Endothelial cell of umbilical vein (primary cell): ENCODE data around the gene CERS5. TPM values are rescaled to one million over a fixed set of nuclear protein-coding genes. Genes with fewer than 3 reads are reported as not detected.

Experiments
- BruUV-seq: library from RNA; stranded (reverse); fragments of 400-500 nt; replicated peaks from 2 replicates; lab custom pipeline; 2021; lab: Mats Ljungman, UMichigan
- CTCF ChIA-PET: fragments of 300-600, 350-600 bp; sonication (Branson Sonifier 250); formaldehyde crosslinking; loops from one replicate; lab custom pipeline; 2021; ENCODE audit warnings: antibody characterized with exemption, inconsistent platforms; lab: Charles Lee
- POLR2A ChIA-PET: fragments of 300-600, 350-600 bp; sonication (Branson Sonifier 250); formaldehyde crosslinking; loops from one replicate; lab custom pipeline; 2021; ENCODE audit warnings: antibody characterized with exemption, inconsistent platforms; lab: Charles Lee
- DNase-seq: peaks from one replicate; pipeline ENCODE4 v3.0.0-alpha.2; 2011; ENCODE audit warnings: low read depth, low spot score
- FAIRE-seq: peaks from 2 replicates; lab custom pipeline; 2011; peaks lifted over from hg19 to GRCh38; lab: Jason Lieb, UNC
- H2AFZ ChIP-seq: 2 replicates; pipeline ENCODE4 v1.6.0; 2012; ENCODE audit warnings: low read depth, low read length, control low read depth, inconsistent platforms
- H3K27ac ChIP-seq: 2 replicates; pipeline ENCODE4 v1.5.1; 2011; ENCODE audit warnings: low read depth, mild to moderate bottlenecking, control low read depth, low read length, moderate library complexity; ENCODE audit not compliant: insufficient read depth
- H3K27me3 ChIP-seq, 2 experiments: 2 replicates each; pipeline versions ENCODE4 v1.6.0 to v1.6.1; 2011; ENCODE audit warnings: low read length in 2 of 2, mixed read lengths in 1 of 2; ENCODE audit not compliant: control insufficient read depth in 2 of 2, insufficient read depth in 2 of 2
- H3K36me3 ChIP-seq, 2 experiments: 2 replicates in 1 of 2; 3 replicates in 1 of 2; pipeline ENCODE4 v1.5.1; 2011; ENCODE audit warnings: low read length in 2 of 2, mild to moderate bottlenecking in 1 of 2, moderate library complexity in 1 of 2; ENCODE audit not compliant: control insufficient read depth in 2 of 2, insufficient read depth in 2 of 2; ENCODE audit errors: extremely low read depth in 1 of 2
- H3K4me1 ChIP-seq: 3 replicates; pipeline ENCODE4 v1.5.1; 2011; ENCODE audit warnings: mild to moderate bottlenecking, low read length; ENCODE audit not compliant: control insufficient read depth, insufficient read depth; ENCODE audit errors: extremely low read depth
- H3K4me2 ChIP-seq: 2 replicates; pipeline ENCODE4 v1.6.1; 2011; ENCODE audit warnings: low read length, control low read depth, mixed read lengths; ENCODE audit not compliant: insufficient read depth
- H3K4me3 ChIP-seq, 3 experiments: fragments of 200-600 bp in 1 of 3; sonication (generic), shearing (Covaris generic) in 1 of 3; replicated peaks in 1 of 3; 2 replicates each; pipeline ENCODE4 v1.5.1; 2011 to 2016; ENCODE audit warnings: control low read depth in 3 of 3, low read length in 3 of 3, mild to moderate bottlenecking in 2 of 3, inconsistent platforms in 1 of 3, low read depth in 1 of 3, moderate library complexity in 1 of 3; ENCODE audit not compliant: insufficient read depth in 1 of 3
- H3K79me2 ChIP-seq: 2 replicates; pipeline ENCODE4 v1.6.0; 2012; ENCODE audit warnings: low read length, inconsistent platforms; ENCODE audit not compliant: control insufficient read depth, insufficient read depth
- H3K9ac ChIP-seq: replicated peaks from 2 replicates; pipeline ENCODE3; 2011; ENCODE audit warnings: low read length, control low read depth; ENCODE audit not compliant: insufficient read depth; ENCODE audit errors: extremely low read depth
- H3K9me1 ChIP-seq: replicated peaks from 3 replicates; pipeline ENCODE4 v1.6.0; 2011; ENCODE audit warnings: mild to moderate bottlenecking, low read length; ENCODE audit not compliant: control insufficient read depth, insufficient read depth; ENCODE audit errors: extremely low read depth
- H3K9me3 ChIP-seq: replicated peaks from 2 replicates; pipeline ENCODE4 v1.5.1; 2012; ENCODE audit warnings: low read length, inconsistent platforms; ENCODE audit not compliant: control insufficient read depth, insufficient read depth
- H4K20me1 ChIP-seq: replicated peaks from 2 replicates; pipeline ENCODE3; 2011; ENCODE audit warnings: mild to moderate bottlenecking, low read length; ENCODE audit not compliant: control insufficient read depth, insufficient read depth; ENCODE audit errors: extremely low read depth
- EZH2 ChIP-seq: IDR thresholded peaks from 2 replicates; pipeline ENCODE4 v1.6.1; 2012; ENCODE audit warnings: borderline replicate concordance, low read depth, mild to moderate bottlenecking, moderate library complexity, low read length, inconsistent platforms; ENCODE audit not compliant: severe bottlenecking
- FOS ChIP-seq: IDR thresholded peaks from 2 replicates; pipeline ENCODE4 v1.6.1; 2011; ENCODE audit warnings: mild to moderate bottlenecking, low read length, moderate library complexity, borderline replicate concordance; ENCODE audit not compliant: insufficient read depth
- JUN ChIP-seq: IDR thresholded peaks from 2 replicates; pipeline ENCODE4 v1.6.1; 2011; ENCODE audit warnings: borderline replicate concordance, low read depth; ENCODE audit not compliant: insufficient read length, insufficient read depth
- MYC ChIP-seq: IDR thresholded peaks from one replicate; pipeline ENCODE4 v1.6.1; 2011; ENCODE audit warnings: mild to moderate bottlenecking, low read depth, low read length
- dilution Hi-C: fragments of 300-500 bp; cut with MboI; formaldehyde crosslinking; loops from one replicate; pipeline ENCODE4 v1.15.0; 2019; ENCODE audit warnings: low sequenced_read_pairs; ENCODE audit not compliant: extremely low pct_ligation_motif_present
- intact Hi-C: fragments of 100-400 bp; cut with micrococcal nuclease; formaldehyde crosslinking; loops from one replicate; pipeline ENCODE4 v1.10.0; 2022
- polyA plus RNA-seq, 4 experiments: library from polyadenylated mRNA; depleted of rRNA in 3 of 4; stranded (reverse) in 3 of 4; unstranded in 1 of 4; fragments of >200 nt; gene quantifications; 2 replicates each; pipeline versions ENCODE4 v1.2.1 to v1.2.3, GENCODE V29; 2011 to 2012; ENCODE audit warnings: missing spikeins in 1 of 4
- total RNA-seq: library from RNA; stranded (reverse); gene quantifications from 2 replicates; pipeline ENCODE4 v1.2.3, GENCODE V29; 2021
- TF ChIP-seq, protein P1 (sequence below): IDR thresholded peaks from 2 replicates; pipeline ENCODE4 v1.6.1; 2011; ENCODE audit not compliant: insufficient read depth, insufficient read length

Gene CERS5
- total and polyA plus RNA-seq, 2 donors (not counting 3 experiments of a cell fraction or from before 2014, with no cell fraction given) = 60.4 to 108 TPM

DNA sequence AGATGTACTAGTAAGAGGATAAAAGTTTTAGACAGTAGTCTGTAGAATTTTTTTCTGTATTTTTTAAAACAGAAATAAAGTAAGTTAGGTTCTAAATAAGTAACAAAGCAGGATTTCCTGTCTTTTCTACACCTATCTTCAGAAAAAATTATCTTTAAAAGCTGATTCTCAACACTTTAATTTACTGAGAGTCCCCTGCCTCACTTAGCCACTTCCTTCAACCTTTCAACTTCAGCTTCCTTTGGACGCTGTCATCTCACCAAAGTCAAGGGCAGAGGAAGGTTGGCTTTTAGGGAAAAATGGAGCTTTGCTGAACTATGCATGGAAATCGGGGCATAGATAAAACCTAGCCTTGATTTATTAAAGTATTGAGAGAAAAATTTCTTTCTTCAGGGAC is 44.9 kb upstream of the CERS5 start:
- Histone ChIP-seq H3K36me3 (no peaks in the 10 kb centered on the region), H3K79me2 (peaks cover 62% of the 10 kb centered on the region), H2AFZ (no peak overlapping the region), H3K9me1 (no peaks in the 10 kb centered on the region), H3K9me3 (no peaks in the 10 kb centered on the region), H3K4me1 (peaks cover 45% of the 10 kb centered on the region), H3K27ac (peak overlapping the region; percentile 72), H3K4me2 (peak overlapping the region; percentile 69), H4K20me1 (no peaks in the 10 kb centered on the region), H3K9ac (peak overlapping the region; percentile 32), H3K27me3 (no peaks in the 10 kb centered on the region), H3K4me3 (no peak overlapping the region)
- intact Hi-C loops (no loop called here), dilution Hi-C loops (no loop called here)
- DNase-seq (peak; percentile 30), FAIRE-seq (no peak)
- POLR2A ChIA-PET = interaction anchor here (0.7 kb wide), 1 partner anchor 249 kb away, joined by 3 read pairs; no protein-coding TSS in a partner anchor
- CTCF ChIA-PET = interaction anchor here (1.0 to 4.3 kb wide), 15 partner anchors 9 to 127 kb away, joined by 3 to 15 read pairs (median 5); partner anchors contain the start of gene SMARCD1
- TF ChIP-seq EZH2 = no peak
- BruUV-seq = TSS peak; percentile 60

GRCh38 chr12:50211392-50212070 is 44.4 kb upstream of the CERS5 start:
- CTCF ChIA-PET = interaction anchor here (0.6 to 4.3 kb wide), 19 partner anchors 8 to 127 kb away, joined by 3 to 15 read pairs (median 4); partner anchors contain the start of genes CERS5 and SMARCD1
- FAIRE-seq (peak; percentile 18), DNase-seq (peak; percentile 70)
- H3K4me2 ChIP-seq = peak overlapping the region; percentile 69
- BruUV-seq = no TSS peak
- H3K4me1 ChIP-seq = peaks cover 45% of the 10 kb centered on the region
- H2AFZ ChIP-seq = peak overlapping the region; percentile 49
- intact Hi-C loops = loop anchor here (1.0 kb wide), 1 partner anchor 9 kb away; no protein-coding TSS in a partner anchor
- no peaks in the 10 kb centered on the region for H3K9me1 ChIP-seq
- H3K27ac ChIP-seq = peak overlapping the region; percentile 72
- H3K9me3 ChIP-seq = no peaks in the 10 kb centered on the region
- H3K27me3 ChIP-seq = no peaks in the 10 kb centered on the region
- H3K4me3 ChIP-seq = peak overlapping the region in 1 of 3 experiments; percentile 11
- POLR2A ChIA-PET = interaction anchor here (0.6 to 0.7 kb wide), 3 partner anchors 45 to 248 kb away, joined by 3 to 4 read pairs (median 3); no protein-coding TSS in a partner anchor
- TF ChIP-seq, protein P1, sequence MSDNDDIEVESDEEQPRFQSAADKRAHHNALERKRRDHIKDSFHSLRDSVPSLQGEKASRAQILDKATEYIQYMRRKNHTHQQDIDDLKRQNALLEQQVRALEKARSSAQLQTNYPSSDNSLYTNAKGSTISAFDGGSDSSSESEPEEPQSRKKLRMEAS = no peak
- peak; percentile 12 for TF ChIP-seq JUN
- TF ChIP-seq FOS = no peak
- TF ChIP-seq MYC = no peak
- H3K9ac ChIP-seq = peak overlapping the region; percentile 32
- H4K20me1 ChIP-seq = no peaks in the 10 kb centered on the region
- peaks cover 61% of the 10 kb centered on the region for H3K79me2 ChIP-seq
- no peaks in the 10 kb centered on the region for H3K36me3 ChIP-seq
- dilution Hi-C loops = no loop called here
